GM13977 (cell line): Measurements from ENCODE around the gene MYORG.
A peak's percentile ranks its signal among the peaks of the same experiment; 100 is the strongest.

Source experiments
- DNase-seq: peaks from one replicate; pipeline ENCODE4 v3.0.0; 2012; ENCODE audit warnings: low spot score
- CTCF ChIP-seq: IDR thresholded peaks from 2 replicates; pipeline ENCODE4 v1.5.1; 2012; ENCODE audit warnings: mild to moderate bottlenecking, control low read depth; ENCODE audit not compliant: insufficient read depth; ENCODE audit errors: extremely low read depth, missing control alignments
- in situ Hi-C: fragments of 300-500 bp; cut with MboI; formaldehyde crosslinking; loops from one replicate; pipeline ENCODE4 v1.12.0; 2022; ENCODE audit warnings: low sequenced_read_pairs, low pct_unique_long_range_greater_than_20kb, mixed read lengths, inconsistent platforms; ENCODE audit not compliant: unreplicated experiment

Gene MYORG

DNA sequence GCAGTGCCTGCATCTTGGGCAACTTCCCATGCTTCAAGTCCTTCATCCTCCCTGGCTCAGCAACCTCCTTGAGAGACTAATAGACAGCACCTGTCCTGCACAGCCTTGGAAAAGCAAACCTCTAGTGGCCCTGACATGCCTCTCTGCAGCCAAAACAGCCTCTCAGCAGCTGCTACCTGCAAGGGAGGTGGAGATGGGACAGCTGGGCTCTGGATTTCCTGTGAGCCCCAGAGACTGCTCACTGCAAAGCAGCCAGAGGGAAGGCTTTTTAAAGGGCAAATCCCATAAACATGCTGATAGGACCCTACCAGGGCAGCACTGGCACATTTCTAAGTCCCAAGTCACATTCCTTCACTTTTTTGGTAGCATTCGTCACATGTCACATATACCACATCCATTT lies 31.5 kb upstream of the MYORG start:
- no peak for TF ChIP-seq CTCF
- in situ Hi-C loops: no loop called here
- no peak for DNase-seq

DNA sequence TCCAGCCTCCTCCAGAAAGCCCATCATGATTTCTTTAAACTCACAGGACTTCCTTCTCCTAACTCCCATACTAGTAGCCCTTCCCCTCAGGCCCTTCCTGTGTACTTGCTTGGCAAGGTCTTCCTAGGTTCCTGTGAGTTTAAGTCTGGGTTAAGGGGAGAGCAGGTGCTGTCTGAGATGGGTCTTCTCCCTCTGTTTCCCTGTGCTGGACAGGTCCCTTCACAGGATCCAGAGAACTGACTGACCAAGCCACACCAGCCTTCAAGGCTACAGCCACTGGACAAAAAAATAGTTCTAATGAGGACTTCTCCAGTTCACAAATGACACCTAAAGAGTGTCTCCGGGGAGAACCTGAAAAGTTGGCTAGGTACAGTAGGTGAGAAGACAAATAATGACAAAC lies 29.5 kb upstream of the MYORG start:
- TF ChIP-seq CTCF: no peak
- in situ Hi-C loops: no loop called here
- DNase-seq: no peak

DNA sequence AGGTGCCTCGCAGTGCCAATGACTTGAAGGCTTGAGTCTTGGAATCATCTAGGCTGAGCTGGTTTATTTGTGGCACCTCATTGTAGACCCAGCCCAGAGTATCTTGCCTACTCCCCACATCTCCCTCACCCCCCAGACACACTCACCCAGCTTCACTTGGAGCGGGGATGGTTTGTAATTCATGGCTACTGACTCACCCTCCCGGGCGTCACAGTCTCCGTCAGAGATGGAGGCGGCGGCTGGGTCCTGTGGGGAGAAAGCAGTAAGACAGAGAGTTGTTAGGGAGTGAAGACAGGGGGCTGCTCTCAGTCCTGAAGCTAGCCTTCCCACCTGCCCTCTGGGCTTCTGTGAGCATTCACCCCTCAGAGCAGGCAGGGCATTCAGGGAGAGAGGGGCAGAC lies 29.0 kb upstream of the MYORG start:
- DNase-seq: no peak
- no peak for TF ChIP-seq CTCF
- in situ Hi-C loops: no loop called here

DNA sequence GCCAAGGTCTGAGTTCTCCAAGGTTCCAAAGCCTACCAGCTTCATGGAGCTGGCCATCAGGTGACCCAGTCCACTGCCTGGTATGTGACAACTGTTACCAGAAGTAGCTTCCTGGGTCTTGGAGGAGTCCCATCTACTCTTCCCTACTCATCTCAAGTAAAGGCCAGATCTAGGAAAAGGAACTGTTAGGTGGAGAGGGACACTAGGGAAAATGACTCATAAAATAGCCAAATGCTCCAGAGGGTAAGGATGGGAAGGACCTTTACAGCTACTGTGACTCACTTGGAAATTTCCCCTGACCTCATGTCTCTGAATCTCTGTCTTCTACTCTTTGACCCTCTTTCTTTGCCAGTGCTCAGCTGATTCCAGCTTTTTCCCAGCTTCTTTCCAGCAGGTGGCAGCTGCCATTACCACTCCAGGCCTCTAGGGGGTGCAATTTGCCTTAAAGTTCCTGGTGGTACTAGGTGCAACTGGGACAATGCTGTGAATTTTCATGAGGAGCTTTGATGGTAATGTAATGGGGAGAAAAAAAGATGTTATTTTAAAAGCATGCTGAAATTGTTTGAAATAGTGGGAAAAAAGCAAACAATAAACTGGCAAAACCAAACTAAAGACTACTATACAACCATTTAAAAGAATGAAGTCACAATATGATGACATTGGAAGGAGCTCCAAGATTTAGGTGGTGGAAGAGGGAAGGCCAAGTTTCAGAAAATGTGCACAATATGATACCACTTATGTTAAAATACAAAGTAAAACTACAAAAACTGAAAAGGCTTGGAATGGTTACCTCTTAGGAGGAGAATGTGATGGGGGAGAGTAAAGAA lies 27.1 kb upstream of the MYORG start:
- DNase-seq: peak; percentile 58
- in situ Hi-C loops: no loop called here
- peak; percentile 89 for TF ChIP-seq CTCF

DNA sequence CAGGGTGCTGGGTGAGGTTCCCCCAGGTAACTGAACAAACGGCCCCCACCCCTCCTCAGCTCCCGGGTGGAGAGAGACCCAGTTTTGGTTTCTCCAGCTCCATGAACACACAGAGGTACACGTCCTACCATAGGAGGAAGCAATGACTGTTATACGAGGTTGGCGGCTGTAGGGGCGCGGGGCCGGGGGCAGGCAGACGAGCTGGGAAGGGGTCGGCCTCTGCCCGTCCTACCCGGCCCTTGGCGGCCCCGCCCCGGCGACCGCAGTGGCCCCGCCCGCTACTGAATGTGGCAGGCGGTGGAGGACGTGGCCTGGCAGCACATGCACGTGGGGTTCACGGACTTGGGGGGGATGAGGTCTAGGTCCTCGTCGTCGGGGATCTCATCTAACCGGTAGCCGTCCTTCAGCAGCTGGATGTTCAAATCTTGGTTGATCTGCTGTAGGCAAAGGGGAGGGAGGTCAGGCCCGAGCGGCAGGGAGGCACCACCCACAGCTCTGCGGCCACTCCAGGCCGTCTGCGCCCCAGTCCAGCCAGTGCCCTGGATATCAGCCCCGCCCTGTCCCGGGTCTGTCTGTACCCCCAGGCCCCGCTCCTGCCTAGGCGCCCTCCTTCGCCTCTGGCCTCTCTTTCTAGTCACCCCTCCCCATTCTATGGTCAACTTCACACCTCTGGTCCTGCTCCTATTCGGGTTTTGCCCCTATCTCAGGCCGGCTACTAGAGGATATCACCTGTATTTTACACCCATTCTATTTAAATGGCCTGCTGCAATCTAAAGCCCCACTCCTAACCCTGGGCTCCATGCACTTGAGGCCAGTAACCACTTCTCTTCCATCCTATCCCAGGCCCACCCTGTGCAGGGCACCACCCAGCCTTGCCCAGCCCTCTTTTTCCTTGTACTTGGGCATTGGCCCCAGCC lies 24.2 kb upstream of the MYORG start:
- in situ Hi-C loops: no loop called here
- TF ChIP-seq CTCF: no peak

DNA sequence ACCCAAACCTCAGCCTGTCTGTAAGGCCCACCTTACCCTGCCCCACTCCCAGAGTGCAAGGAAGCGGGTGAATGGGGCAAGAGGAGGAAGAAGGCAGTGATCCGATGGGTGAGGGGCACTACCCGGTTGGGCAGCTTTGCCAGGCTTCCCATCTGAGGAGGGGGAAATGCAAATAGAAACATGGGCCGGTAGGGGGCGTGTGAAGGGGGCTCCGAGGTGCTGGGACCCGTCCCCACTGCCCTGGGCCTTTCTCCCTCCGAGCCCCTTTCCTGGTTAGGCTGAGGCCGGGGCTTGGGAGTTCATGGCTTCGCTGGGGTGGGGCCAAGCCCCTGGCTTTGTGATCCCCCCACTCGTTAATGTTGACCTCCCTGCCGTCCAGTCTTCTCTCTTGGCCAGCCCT lies 23.6 kb upstream of the MYORG start:
- TF ChIP-seq CTCF: no peak
- in situ Hi-C loops: no loop called here
- no peak for DNase-seq

More for the DNA sequence above, 24.2 kb upstream of the MYORG start:
- DNase-seq: no peak
